Measurements from ENCODE around the gene TNFRSF4.

GRCh38 chr1:1170215-1171091 is 43.5 kb downstream of the TNFRSF4 start:
- TF ChIP-seq CTCF (IDR thresholded peaks at IDR 0.05; ENCODE audit: borderline replicate concordance, extremely low read depth, low read length, poor library complexity, severe bottlenecking), result no peak
- no peak for TF ChIP-seq EZH2 (IDR thresholded peaks at IDR 0.05; ENCODE audit: borderline replicate concordance, low read depth, low read length, severe bottlenecking)

Data from DND-41 (cell line).